Adrenal gland (tissue), 5 donors: ENCODE data around the gene GABRR2.

Source experiments
- CTCF ChIP-seq, 6 experiments: fragments of 450-650 bp in 4 of 6; fragments of 200-600 bp in 2 of 6; sonication (generic) in 1 of 6; IDR thresholded peaks; 1 replicate in 5 of 6; 2 replicates in 1 of 6; pipeline versions ENCODE4 v1.5.1 to v1.8.0; 2016 to 2021; ENCODE audit warnings: antibody characterized with exemption in 6 of 6, mild to moderate bottlenecking in 2 of 6, moderate library complexity in 1 of 6
- POLR2A ChIP-seq, 2 donors: fragments of 450-650 bp; IDR thresholded peaks; one replicate each; pipeline ENCODE4 v1.6.1; 2017; ENCODE audit warnings: antibody characterized with exemption in 2 of 2, mild to moderate bottlenecking in 2 of 2, moderate library complexity in 1 of 2
- donor health status: DM: no; HTN: no; CAD: no.

DNA sequence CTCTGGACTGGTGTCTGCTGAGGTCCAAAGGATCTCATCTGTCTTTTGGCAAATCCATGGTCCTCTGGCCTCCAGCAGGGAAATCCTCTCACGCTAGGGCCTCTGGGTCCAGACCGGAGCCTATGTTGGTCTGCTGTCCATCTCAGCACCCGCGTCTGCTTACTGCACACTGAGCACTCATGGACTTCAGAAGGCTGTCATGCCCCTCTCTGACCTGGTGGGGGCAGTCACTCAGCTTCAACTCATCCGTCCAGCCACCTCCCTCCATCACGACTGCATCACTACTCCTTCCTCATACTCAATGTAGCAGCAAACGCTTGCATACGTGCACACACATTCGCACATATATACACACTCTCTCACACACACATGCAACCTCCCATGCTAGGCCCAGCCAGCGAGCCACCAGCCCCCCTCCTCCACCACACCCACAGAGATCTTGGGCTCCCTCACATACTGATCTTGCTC, 33.3 kb downstream of the GABRR2 start:
- TF ChIP-seq CTCF (IDR thresholded peaks at IDR 0.05) (peak in 4 of 6 experiments; percentile 14 to 33 (median 21)), POLR2A (IDR thresholded peaks at IDR 0.05) (no peak)
